Measurements from ENCODE around the gene OR5D13. TPM values are rescaled to one million over a fixed set of nuclear protein-coding genes. Genes with fewer than 3 reads are reported as not detected.

OR5D13 gene, protein sequence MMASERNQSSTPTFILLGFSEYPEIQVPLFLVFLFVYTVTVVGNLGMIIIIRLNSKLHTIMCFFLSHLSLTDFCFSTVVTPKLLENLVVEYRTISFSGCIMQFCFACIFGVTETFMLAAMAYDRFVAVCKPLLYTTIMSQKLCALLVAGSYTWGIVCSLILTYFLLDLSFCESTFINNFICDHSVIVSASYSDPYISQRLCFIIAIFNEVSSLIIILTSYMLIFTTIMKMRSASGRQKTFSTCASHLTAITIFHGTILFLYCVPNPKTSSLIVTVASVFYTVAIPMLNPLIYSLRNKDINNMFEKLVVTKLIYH
- not detected for polyA plus RNA-seq (ENCODE audit: insufficient read length in 4 of 4)

DNA sequence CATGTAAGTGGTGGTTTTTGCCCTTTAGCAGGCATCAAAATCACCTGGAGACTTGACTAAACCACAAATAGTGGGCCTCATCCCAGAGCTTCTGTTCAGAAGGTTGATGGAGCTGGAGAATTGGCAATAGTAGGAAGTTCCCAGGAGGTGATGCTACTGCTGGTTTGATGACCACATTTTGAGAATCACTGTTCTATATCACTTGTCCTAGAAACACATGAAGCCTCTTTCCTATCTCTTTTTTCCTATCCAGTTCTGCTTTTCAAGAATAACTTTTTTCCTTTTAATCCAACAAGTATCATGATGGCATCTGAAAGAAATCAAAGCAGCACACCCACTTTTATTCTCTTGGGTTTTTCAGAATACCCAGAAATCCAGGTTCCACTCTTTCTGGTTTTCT, at the start of gene OR5D13:
TSS of gene OR5D13 (plus strand) at position 301 of the 400 bp plus-strand sequence. CDS start at position 301, 0 bp downstream.
- no peak for DNase-seq (ENCODE audit: low read depth in 4 of 4, low spot score in 3 of 4)

DNA sequence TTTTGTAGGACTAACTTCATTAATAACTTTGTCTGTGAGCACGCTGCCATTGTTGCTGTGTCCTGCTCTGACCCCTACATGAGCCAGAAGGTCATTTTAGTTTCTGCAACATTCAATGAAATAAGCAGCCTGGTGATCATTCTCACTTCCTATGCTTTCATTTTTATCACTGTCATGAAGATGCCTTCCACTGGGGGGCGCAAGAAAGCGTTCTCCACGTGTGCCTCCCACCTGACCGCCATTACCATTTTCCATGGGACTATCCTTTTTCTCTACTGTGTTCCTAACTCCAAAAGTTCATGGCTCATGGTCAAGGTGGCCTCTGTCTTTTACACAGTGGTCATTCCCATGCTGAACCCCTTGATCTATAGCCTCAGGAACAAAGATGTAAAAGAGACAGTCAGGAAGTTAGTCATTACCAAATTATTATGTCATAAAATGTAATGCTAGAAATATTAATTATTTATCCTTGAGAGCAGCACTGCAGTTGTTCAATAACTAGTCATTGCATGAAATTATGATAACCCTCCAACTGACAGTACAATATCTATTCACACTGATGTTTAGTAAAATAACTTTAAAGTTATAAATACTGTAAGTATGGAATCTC, 46.4 kb upstream of the OR5D13 start:
- DNase-seq (ENCODE audit: low read depth in 4 of 4, low spot score in 3 of 4), result no peak

DNA sequence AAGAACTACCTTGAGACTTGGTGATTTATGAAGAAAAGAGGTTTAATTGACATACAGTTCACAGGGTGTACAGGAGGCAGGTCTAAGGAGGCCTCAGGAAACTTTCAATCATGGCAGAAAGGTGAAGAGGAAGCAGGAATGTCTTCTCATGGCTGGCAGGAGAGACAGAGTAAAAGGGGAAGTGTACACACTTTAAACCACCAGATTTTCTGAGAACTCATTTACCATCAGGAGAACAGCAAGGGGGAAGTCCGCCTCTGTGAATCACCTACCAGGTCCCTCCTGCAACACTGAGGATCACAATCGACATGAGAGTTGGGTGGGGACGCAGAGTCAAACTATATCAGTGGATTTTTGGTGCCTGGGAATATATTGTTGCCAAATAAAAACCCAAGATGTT, 40.3 kb upstream of the OR5D13 start:
- DNase-seq (ENCODE audit: low read depth in 4 of 4, low spot score in 3 of 4), result no peak

DNA sequence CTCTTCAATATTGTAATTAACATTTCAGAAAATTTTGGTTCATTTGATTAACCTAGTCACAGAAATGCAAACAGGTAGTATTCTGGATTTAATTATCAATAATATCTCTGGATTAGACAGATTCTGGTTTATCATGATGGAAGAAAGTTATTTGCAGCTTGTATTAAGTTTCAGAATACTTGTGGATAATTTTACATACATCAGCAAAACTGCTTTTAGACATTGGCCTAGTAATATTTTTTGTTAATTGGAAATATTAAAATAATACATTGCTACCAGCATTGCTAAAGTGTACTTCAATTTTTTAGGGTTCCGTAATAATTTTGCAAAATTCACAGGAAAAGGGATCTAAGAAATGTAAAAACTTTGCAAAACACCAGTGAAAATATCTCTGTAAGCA, 18.4 kb downstream of the OR5D13 start:
- DNase-seq (ENCODE audit: low read depth in 4 of 4, low spot score in 3 of 4), result no peak

DNA sequence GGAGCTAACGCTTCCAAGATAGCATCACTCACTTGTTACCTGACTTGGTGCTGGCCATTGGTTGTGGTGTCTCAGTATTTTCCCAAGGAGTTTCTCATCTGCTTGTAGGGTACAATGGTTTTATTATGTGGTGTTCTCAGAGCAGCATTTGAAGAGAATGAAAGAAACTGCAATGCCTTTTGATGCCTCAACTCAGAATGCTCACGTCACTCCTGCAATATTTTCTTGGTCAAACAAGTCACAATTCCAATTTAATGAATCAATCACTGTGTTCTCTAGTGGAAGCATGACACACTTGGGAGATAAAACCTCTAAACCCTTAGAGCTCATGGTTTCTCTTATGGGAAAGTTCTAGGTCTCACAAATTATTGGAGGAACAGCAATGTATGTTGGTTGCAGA, 20.1 kb downstream of the OR5D13 start:
- no peak for DNase-seq (ENCODE audit: low read depth in 4 of 4, low spot score in 3 of 4)

DNA sequence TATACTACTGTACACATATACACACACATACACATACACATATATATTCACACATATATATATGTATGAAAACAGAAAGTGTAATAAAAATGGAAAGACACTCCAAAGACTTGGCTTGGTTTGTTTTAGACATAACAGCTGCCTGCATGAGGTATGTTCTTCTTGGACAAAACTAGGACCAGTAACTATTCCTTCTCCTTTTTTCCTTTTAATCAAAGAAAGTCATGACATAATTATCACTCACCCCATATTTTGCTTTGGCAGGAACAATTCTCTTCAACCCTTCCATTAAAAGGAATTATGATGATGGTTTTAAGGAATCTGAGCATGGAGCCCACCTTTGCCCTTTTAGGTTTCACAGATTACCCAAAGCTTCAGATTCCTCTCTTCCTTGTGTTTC, 22.0 kb downstream of the OR5D13 start, which contains the start of gene OR5D14:
TSS of gene OR5D14 (plus strand) at position 301 of the 400 bp plus-strand sequence. CDS start at position 301, 0 bp downstream.
- no peak for DNase-seq (ENCODE audit: low read depth in 4 of 4, low spot score in 3 of 4)

DNA sequence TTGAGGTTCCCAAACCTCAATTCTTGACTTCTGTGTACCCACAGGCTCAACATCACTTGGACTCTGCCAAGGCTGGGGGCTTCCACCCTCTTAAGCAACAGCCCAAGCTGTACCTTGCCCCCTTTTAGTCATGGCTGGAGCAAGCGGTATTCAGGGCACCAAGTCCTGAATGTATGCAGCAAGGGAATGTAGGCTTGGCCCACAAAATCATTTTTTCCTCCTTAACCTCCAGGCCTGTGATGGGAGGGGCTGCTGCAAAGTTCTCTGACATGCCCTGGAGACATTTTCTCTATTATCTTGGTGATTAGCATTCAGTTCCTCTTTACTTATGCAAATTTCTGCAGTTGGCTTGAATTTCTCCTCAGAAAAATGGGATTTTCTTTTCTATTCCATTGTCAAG, 33.0 kb downstream of the OR5D13 start:
- DNase-seq (ENCODE audit: low read depth in 4 of 4, low spot score in 3 of 4), result no peak

DNA sequence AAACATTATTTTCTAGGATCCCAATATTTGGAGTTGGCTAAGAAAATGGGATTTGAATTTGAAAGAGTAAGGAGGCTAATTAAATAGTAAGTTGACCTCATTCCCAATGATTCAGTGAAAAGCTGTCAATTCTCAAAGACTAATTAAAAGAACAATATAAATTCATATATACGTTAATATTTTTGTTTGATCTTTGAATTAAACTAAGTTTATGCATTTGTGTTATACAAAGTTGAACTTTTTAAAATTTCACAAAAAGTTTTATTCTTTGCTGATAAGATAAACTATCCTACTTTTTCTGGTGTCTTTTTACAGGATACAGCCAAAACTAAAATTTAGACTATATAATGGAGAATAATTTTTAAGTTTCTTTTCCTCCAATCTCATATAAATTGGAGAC, 37.8 kb downstream of the OR5D13 start, which contains the start of gene OR5L1:
TSS of gene OR5L1 (plus strand) at position 301 of the 400 bp plus-strand sequence. CDS start 100 bp downstream, outside the sequence.
- DNase-seq (ENCODE audit: low read depth in 4 of 4, low spot score in 3 of 4), result no peak

DNA sequence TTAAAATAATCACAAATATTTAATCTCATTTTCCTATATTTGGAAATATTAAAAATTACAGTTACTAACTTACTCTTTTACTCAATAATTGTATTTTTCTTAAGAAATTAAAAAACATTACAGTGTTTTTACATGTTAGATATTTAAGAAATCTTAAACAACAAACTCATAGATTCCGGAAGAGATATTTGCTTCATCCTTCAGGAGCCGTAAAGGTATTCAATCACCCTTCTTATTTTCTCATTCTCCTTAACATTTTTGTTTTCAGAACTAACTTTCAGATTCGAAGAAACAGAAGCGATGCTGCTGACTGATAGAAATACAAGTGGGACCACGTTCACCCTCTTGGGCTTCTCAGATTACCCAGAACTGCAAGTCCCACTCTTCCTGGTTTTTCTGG, 46.1 kb downstream of the OR5D13 start, which contains the start of gene OR5D18:
TSS of gene OR5D18 (plus strand) at position 301 of the 400 bp plus-strand sequence. CDS start at position 301, 0 bp downstream.
- DNase-seq (ENCODE audit: low read depth in 4 of 4, low spot score in 3 of 4), result no peak

Other genes with a start within 250 kb of the OR5D13 start
- gene OR4C15, start 219.0 kb upstream of the OR5D13 start, polyA plus RNA-seq (ENCODE audit: insufficient read length in 4 of 4), result not detected
- not detected for gene OR4C16, start 201.3 kb upstream of the OR5D13 start, polyA plus RNA-seq (ENCODE audit: insufficient read length in 4 of 4)
- gene OR4C11, start 165.8 kb upstream of the OR5D13 start, polyA plus RNA-seq (ENCODE audit: insufficient read length in 4 of 4), result not detected
- gene OR4P4, start 138.3 kb upstream of the OR5D13 start, polyA plus RNA-seq (ENCODE audit: insufficient read length in 4 of 4), result under 1 TPM in 3 of 4 donors, not detected in 1; 0.08 to 0.17 (median 0.08) TPM
- not detected for gene OR4S2, start 125.1 kb upstream of the OR5D13 start, polyA plus RNA-seq (ENCODE audit: insufficient read length in 4 of 4)
- gene OR4C6, start 111.2 kb upstream of the OR5D13 start, polyA plus RNA-seq (ENCODE audit: insufficient read length in 4 of 4), result not detected
- gene OR5D14, start 22.1 kb downstream of the OR5D13 start, polyA plus RNA-seq (ENCODE audit: insufficient read length in 4 of 4), result not detected
- gene OR5L1, start 37.9 kb downstream of the OR5D13 start, polyA plus RNA-seq (ENCODE audit: insufficient read length in 4 of 4), result not detected
- gene OR5D18, start 46.2 kb downstream of the OR5D13 start, polyA plus RNA-seq (ENCODE audit: insufficient read length in 4 of 4), result not detected
- not detected for gene OR5L2, start 53.8 kb downstream of the OR5D13 start, polyA plus RNA-seq (ENCODE audit: insufficient read length in 4 of 4)
- gene OR5D16, start 65.3 kb downstream of the OR5D13 start, polyA plus RNA-seq (ENCODE audit: insufficient read length in 4 of 4), result not detected
- gene TRIM51, start 109.9 kb downstream of the OR5D13 start, polyA plus RNA-seq (ENCODE audit: insufficient read length in 4 of 4), result not detected
- gene OR5W2, start 141.1 kb downstream of the OR5D13 start, polyA plus RNA-seq (ENCODE audit: insufficient read length in 4 of 4), result not detected
- gene OR5I1, start 163.0 kb downstream of the OR5D13 start, polyA plus RNA-seq (ENCODE audit: insufficient read length in 4 of 4), result not detected
- gene OR10AG1, start 196.5 kb downstream of the OR5D13 start, polyA plus RNA-seq (ENCODE audit: insufficient read length in 4 of 4), result not detected
- not detected for gene OR5F1, start 221.2 kb downstream of the OR5D13 start, polyA plus RNA-seq (ENCODE audit: insufficient read length in 4 of 4)

All from left renal pelvis (tissue), 4 donors.